ENCODE results near the gene PLAU.

GRCh38 chr10:73926152-73926764, 15.3 kb downstream of the PLAU start:
- no peak for TF ChIP-seq CTCF (IDR thresholded peaks at IDR 0.05)
- TF ChIP-seq EHMT2 (IDR thresholded peaks at IDR 0.05; ENCODE audit: low read depth), result no peak
- no peak for TF ChIP-seq SMC3 (IDR thresholded peaks at IDR 0.05)
- TF ChIP-seq CBX2 (IDR thresholded peaks at IDR 0.05; ENCODE audit: borderline replicate concordance, low read depth), result no peak
- no peak for TF ChIP-seq CHD4 (IDR thresholded peaks at IDR 0.05; ENCODE audit: borderline replicate concordance)
- no peak for TF ChIP-seq FOSL2 (IDR thresholded peaks at IDR 0.05)
- TF ChIP-seq FOSL2 (CRISPR knock-in tag; IDR thresholded peaks at IDR 0.05), result no peak
- no peak for TF ChIP-seq CEBPB (IDR thresholded peaks at IDR 0.05)
- TF ChIP-seq NR3C1 (IDR thresholded peaks at IDR 0.05), result no peak

Data from A549 (cell line).